ENCODE measurements around the gene VWC2. TPM values are rescaled to one million over a fixed set of nuclear protein-coding genes. Genes with fewer than 3 reads are reported as not detected.

Gene VWC2
- total and polyA plus RNA-seq, 2 of the 13 experiments (the other 11 are each of a cell fraction or from before 2014, with no cell fraction given) = not detected

GRCh38 chr7:49840751-49841405, 67.4 kb downstream of the VWC2 start (continued):
- TF ChIP-seq TFAP4 (IDR thresholded peaks at IDR 0.05; ENCODE audit: borderline replicate concordance, low read depth) (no peak), ZBTB25 (CRISPR knock-in tag; IDR thresholded peaks at IDR 0.05) (no peak)

- CTCF ChIA-PET (ENCODE audit: low intra/inter-chr PET ratio, low total read pairs) = no interaction called here
- DNase-seq (ENCODE audit: low spot score) = no peak
- H3K79me2 ChIP-seq (ENCODE audit: insufficient read depth, low read length) = no peaks in the 10 kb centered on the region
- in situ Hi-C loops (cut with HindIII; ENCODE audit: extremely low pct_ligation_motif_present, low pct_unique_long_range_greater_than_20kb) (loop anchor here (25.0 kb wide), 1 partner anchor 1533 kb away; no protein-coding TSS in a partner anchor), intact Hi-C loops (cut with micrococcal nuclease; ENCODE audit: unreplicated experiment) (no loop called here)
- H3K4me3 ChIP-seq (replicated peaks in 1 of 3; ENCODE audit: insufficient read depth in 1 of 3, low read depth in 2 of 3, low read length in 3 of 3) = no peak overlapping the region
- TF ChIP-seq ZNF33A (CRISPR knock-in tag; IDR thresholded peaks at IDR 0.05; ENCODE audit: borderline replicate concordance) (no peak), ZSCAN29 (CRISPR knock-in tag; conservative IDR thresholded peaks at IDR 0.05) (no peak), HOXD1 (CRISPR knock-in tag; IDR thresholded peaks at IDR 0.05) (no peak), ZNF292 (CRISPR knock-in tag; IDR thresholded peaks at IDR 0.05; ENCODE audit: borderline replicate concordance, low read depth) (no peak), RFX5 (IDR thresholded peaks at IDR 0.05; ENCODE audit: low read depth, low read length) (no peak), MED13 (CRISPR knock-in tag; IDR thresholded peaks at IDR 0.05) (no peak), KAT7 (CRISPR knock-in tag; IDR thresholded peaks at IDR 0.05; ENCODE audit: borderline replicate concordance) (no peak), ZNF281 (CRISPR knock-in tag; IDR thresholded peaks at IDR 0.05; ENCODE audit: borderline replicate concordance) (no peak)
- no peaks in the 10 kb centered on the region for H4K20me1 ChIP-seq (ENCODE audit: insufficient read depth, low read length)
- H3K9ac ChIP-seq (ENCODE audit: insufficient read depth, low read depth, low read length) = no peak overlapping the region
- POLR2A ChIA-PET = no interaction called here
- ATAC-seq = no peak
- no peaks in the 10 kb centered on the region for H3K36me3 ChIP-seq (replicated peaks in 1 of 2; ENCODE audit: control insufficient read depth in 1 of 2, insufficient read depth in 2 of 2, low read length in 2 of 2)
- H3K27ac ChIP-seq (ENCODE audit: extremely low read length, insufficient read depth, low read length) = no peak overlapping the region
- no peak for FAIRE-seq
- H3K9me3 ChIP-seq (ENCODE audit: low read length) = no peaks in the 10 kb centered on the region
- H3K4me2 ChIP-seq (ENCODE audit: low read depth, low read length) = no peak overlapping the region
- no peaks in the 10 kb centered on the region for H3K4me1 ChIP-seq (ENCODE audit: insufficient read depth, low read length)
- H3K27me3 ChIP-seq (ENCODE audit: control insufficient read depth in 1 of 2, insufficient read depth in 2 of 2, low read length in 2 of 2) = no peaks in the 10 kb centered on the region
- no TSS peak for BruUV-seq (replicated peaks)
- 2% methylated on average over 5 of the region's 5 CpGs for WGBS (ENCODE audit: low lambda C conversion rate)
- H2AFZ ChIP-seq (ENCODE audit: low read length) = no peak overlapping the region
Measured at GRCh38 chr7:49845626-49846025, 72.2 kb downstream of the VWC2 start.

All from HepG2 (cell line).